SW 1271 (cell line): ENCODE results near the gene LDLRAD3.
"Not testable (repeated sequence)": the region's sequence is repeated elsewhere in the genome, so short reads cannot be mapped to it uniquely, and the experiment has no call there.

Experiments
- DNase-seq, 2 experiments: peaks; one replicate each; lab custom pipeline; 2025; lab: John Stamatoyannopoulos, UW

The LDLRAD3 gene

GRCh38 chr11:36162006-36162882 is 218.4 kb downstream of the LDLRAD3 start:
- no peak for DNase-seq

DNA sequence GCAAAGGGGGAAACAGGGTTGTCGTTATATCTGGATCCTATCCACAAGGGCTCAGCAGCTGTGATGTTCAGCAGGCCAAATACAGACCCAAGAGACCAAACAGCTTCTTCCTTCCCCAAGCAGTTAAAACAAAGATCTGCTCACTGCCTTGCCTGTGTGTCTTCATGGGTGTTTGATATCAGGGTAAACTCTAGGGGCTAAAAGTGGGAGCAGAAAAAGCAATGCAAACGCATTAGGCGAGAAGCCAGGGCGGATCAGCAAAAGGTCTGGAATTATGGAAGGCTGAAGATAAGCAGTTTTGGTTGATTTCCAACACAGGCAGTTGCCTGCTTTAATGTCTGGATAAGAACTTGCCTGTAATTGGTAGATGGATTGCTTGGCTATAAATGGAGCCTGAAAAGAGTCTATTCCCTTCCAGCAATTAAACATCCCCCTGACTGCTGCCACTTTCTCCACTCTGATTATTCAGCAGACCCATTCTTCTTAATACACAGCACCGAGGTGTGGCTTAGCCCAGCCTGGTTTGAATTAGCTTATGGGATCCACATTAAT is 219.1 kb downstream of the LDLRAD3 start:
- no peak for DNase-seq

DNA sequence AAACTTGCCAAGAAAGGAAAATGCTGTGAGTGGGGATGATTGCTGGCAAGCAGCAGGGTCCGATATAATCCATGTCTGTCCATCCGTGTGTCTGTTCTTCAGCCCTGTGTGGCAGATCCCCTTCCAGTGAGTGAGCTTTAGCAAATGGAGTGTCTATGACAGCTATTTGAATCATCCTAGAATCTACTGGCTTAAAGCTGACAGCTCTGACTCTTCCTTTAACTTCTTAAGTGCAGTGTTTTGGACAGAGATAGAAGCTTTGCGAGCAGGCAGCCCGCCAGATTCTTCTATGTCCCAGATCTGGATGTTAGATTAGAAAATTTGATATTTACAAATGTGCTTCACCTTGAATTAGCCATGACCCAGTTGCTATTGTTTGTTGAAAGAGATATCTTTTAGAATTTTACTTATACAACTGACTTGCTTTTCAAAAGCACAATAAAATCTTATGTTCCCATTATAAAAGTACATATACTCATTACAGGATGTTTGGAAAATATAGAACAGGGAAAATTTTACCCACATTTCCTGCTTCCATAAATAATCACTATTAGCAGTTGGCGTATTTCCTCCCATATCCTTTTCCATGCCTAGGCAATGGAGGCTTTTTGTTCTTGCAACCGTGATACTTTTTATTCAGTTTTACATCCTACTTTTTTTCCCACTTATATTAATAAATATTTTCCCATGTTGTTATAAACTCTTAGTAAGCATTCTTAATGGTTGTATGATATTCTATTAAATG is 220.8 kb downstream of the LDLRAD3 start:
- DNase-seq = no peak

GRCh38 chr11:36165621-36166397 is 221.9 kb downstream of the LDLRAD3 start:
- no peak for DNase-seq

GRCh38 chr11:36167073-36167472 is 223.2 kb downstream of the LDLRAD3 start:
- no peak for DNase-seq

DNA sequence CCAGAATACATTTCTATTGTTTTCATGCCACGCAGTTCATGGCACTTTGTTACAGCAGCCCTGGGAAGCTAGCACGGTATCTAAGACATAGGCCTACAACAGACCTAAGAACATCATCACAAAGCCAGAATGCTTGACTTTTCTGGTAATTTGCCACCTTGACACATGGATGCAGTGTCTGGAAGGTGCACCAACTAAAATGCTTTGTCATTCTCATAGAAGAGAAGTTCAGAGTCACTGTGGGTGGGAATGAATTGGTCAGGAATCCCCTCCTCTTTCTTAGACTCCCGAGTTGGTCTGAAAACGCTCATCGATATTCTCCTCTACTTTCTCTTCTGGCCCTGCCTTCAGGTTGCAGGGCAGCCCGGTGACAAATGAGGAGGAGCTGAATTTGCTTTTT is 223.9 kb downstream of the LDLRAD3 start:
- no peak for DNase-seq

- DNase-seq = no peak
These were observed 234.0 kb downstream of the LDLRAD3 start for GRCh38 chr11:36177836-36178235.

DNA sequence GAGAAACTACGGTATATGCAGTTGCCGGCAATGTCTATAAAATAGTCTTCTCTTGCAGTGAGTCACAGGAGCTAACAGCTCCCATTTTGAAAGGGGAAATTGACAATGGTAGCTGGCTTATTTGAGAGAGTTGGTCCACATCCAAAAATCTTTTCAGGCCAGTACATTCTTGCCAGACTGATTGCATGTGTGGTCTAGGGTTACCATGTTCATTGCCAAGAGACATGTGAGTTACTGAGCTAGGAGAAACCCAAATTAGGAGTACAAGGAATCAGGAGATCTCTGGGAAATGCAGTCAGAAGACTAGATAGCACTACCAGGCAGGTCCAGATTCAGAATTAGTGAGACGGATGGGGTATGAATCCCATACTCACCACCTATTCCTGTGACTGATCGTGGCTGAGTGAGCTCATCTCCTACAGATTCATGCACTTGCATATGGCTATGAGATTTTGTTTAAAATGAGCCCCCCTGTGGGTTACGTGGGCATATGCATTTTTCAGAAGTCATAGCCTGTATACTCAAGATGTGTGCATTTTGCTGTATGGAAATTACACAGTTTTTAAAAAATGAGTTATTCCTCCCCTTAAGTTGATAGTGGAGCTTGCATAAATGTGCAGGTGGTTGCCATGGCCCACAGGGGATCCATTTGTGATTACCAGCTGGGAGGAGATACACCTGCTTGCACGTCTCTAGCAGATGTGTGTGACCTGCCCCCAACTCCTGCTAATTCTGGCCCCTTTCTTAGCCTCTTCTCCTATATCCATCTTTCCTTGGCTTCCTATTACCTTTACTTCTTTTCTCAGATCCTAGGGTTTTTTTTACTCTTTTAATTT is 242.7 kb downstream of the LDLRAD3 start:
- no peak for DNase-seq

- DNase-seq = no peak
These were observed 243.8 kb downstream of the LDLRAD3 start for GRCh38 chr11:36187622-36188021.

DNA sequence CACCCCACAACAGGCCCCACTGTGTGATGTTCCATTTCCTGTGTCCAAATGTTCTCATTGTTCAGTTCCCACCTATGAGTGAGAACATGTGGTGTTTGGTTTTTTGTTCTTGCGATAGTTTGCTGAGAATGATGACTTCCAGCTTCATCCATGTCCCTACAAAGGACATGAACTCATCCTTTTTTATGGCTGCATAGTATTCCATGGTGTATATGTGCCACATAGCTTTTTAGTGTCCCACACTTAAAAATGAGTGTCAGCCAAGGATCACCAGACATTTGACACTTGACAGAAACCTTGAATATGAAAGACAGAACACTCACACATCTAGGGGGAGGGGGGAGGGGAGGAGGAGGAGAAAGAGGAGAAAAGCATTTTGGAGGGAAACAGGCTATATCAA is 245.9 kb downstream of the LDLRAD3 start:
- DNase-seq = not testable (repeated sequence)

GRCh38 chr11:36191941-36192340 is 248.1 kb downstream of the LDLRAD3 start:
- DNase-seq = no peak

DNA sequence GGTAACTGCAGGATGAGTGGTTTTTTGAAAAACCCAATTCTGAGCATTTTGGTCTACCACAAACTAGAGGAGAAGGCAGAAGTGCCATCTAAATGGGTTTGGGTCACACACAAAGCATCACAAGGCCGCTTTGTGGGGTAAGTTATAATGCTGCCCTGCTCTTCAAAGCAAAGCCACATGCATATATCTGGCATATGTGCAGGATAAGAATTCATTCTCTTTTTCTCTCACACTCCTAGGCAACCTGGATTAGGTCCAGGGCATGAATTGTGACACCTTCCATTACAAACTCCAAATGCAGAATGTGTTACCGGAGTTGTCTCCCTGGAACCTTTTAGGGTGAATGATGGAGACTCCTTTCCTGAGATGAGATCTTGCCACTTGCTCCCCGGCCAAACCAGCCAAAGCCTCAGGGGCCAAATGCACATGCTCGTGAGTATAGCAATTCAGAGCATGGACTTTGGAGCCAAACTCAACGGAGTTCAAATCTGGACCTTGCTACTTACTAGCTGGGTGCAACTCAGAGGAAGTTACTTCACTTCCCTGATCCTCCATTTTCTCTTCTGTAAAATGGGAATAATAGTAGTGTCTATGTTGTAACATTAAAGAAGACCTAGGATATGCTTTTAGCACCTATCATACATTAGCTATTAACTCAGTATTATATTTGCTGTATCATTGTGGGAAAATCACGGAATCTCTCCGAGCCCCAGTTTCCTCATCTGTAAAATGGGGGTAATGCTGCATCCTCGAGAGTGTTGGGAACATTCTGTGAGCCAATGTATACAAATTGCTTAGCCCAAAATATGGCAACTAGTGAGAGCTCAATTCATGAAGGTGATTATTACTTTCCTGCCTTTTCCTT is 248.8 kb downstream of the LDLRAD3 start:
- no peak for DNase-seq

GRCh38 chr11:36193290-36193619 is 249.4 kb downstream of the LDLRAD3 start:
- DNase-seq = no peak

GRCh38 chr11:36193721-36194120 is 249.9 kb downstream of the LDLRAD3 start:
- no peak for DNase-seq

GRCh38 chr11:36195496-36196354 is 251.9 kb downstream of the LDLRAD3 start:
- DNase-seq = no peak

DNA sequence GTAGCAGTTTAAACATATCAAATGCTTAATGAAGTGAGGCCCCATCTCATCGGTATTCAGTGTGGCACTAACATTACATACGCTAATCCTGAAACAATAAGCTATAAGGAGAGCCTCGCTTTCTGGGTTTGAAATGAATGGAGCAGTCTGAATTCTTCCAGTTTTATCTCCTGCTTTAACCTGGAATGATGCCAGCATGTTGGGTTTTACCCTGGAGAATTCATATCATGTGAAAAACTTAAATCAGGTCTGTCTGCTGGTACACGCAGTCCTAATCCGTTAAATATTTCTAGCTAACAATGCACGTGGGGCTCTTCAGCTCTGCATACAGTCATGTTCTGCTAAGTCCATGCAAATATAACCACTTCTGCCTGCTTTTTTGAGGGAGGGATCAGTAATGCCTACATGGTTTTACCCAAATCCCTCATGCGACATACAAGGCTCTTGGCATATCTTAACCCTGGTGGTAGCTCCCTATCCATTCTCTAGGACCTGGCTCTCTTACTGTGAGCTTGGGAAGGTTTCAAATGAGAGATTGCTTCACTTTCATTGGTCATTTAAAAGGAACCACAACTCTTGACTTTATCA is 252.6 kb downstream of the LDLRAD3 start:
- DNase-seq = no peak

DNA sequence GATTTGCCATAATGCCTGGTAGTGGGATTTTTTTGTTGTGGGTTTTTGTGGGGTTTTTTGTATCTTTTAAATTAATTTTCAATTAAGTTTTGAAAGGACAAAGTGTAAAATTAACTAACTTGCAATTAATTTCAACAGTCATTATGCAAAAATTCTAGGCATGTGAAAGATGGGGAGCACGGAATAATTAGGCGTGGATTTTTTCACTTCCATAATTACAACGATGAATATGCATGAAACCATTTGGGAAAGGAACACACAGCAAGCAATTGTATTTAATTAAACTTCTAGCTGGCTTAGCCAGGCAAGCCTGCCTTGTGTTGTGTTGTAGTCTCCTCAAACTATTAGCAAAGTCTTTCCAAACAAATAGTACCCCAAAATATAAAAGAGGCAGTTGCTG is 257.5 kb downstream of the LDLRAD3 start:
- DNase-seq = no peak

DNA sequence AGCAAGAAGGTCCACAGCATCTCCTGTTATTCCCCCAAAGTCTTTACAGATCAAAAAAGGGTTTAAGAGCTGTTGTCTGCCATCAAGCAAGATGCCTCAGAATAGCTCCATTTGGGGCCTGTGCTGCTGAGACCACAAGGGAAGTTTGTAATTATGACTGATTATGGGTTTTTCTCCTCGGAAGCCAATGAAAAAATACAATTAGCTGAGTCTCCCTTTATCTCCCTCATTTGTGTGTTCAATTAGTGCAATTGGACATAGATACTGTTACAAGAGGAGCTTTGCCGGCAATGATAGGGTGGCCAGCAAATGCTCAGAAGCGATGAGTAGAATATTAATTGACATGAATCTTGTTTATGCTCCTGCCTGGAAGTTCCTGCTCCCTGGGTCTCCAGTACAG is 261.7 kb downstream of the LDLRAD3 start:
- no peak for DNase-seq

DNA sequence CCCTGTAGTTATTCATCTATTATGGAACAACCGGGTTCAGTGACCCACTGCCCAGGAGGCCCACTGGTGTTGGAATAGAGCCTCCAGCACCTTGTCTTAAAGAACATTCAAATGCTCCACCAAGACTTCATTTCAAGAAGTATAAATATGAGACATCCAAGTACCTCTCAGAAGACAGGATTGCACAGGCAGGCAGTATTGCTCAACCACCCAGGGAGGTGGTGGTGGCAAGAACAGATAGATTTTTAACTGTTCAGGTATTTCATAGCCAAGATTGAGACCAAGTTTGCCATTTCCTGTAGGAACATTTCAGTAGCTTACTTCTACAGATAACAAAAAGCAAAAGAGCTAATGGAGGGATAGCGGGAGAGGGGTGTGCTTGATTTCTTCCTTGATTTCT is 266.7 kb downstream of the LDLRAD3 start:
- no peak for DNase-seq
